ENCODE results near the gene TMEM184A. TPM values are rescaled to one million over a fixed set of nuclear protein-coding genes. Genes with fewer than 3 reads are reported as not detected.

Gene TMEM184A
- total and polyA plus RNA-seq, 8 donors = 1.00 to 9.7 (median 2.4) TPM

DNA sequence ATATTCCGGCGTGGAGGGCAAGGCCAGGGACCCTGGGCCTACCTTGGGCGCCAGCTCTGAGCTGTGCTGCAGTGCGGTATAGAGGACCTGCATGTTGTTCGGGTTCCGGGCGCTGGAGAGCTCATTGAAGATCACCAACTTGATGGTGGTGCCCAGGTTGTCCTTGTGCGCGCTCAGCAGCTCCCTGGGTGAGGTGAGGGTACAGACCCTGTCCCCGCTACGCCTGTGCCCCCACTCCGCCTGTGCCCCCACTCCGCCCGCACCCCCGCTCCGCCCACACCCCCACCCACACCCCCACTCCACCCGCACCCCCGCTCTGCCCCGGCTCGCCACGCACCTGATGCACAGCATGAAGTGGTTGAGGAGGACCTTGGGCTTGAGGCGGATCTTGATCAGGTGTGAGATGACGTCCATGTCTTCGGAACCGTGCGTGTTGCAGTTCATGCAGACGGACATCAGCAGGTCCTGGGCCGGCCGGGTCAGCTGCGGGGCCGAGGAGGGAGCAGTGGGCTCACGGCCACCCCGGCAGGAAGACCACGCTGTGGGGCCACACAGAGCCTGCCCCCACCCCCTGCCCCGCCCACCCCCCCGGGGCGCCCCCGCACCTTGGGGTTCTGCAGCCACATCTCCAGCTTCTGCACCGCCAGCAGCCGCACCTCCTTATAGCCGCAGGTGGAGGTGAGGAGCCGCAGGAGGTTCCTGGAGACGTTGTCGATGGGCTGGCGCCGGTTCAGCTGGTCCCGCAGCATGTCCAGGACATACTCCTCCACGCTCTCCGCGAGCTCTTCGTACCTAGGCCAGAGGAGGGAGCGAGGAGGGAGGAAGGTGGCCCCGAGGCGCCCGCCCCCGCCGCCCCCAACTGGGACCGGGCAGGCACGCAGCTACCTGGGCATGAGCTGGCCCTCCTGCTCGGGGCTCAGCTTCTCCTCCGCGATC is 57.4 kb downstream of the TMEM184A start:
- H3K36me3 ChIP-seq = peaks cover 0 to 94% of the 10 kb centered on the region in 2 donors

GRCh38 chr7:1497293-1497927 is 58.6 kb downstream of the TMEM184A start:
- ATAC-seq = no peak
- Histone ChIP-seq H3K9me3 (no peaks in the 10 kb centered on the region), H3K4me3 (no peak overlapping the region), H3K27ac (no peak overlapping the region), H3K27me3 (no peaks in the 10 kb centered on the region), H3K36me3 (peaks cover 0 to 100% of the 10 kb centered on the region in 2 donors), H3K4me1 (peaks cover 0 to 6% of the 10 kb centered on the region in 2 donors)
- no peak for TF ChIP-seq CTCF (IDR thresholded peaks at IDR 0.05)
- DNase-seq = no peak
- intact Hi-C loops (cut with DNase I) = no loop called here

More for the DNA sequence above, 57.4 kb downstream of the TMEM184A start:
- no peak overlapping the region for H3K4me3 ChIP-seq
- H3K4me1 ChIP-seq = peaks cover 8 to 18% of the 10 kb centered on the region in 2 donors
- no peaks in the 10 kb centered on the region for H3K27me3 ChIP-seq
- no peak overlapping the region for H3K27ac ChIP-seq
- intact Hi-C loops (cut with DNase I) = no loop called here
- no peak for DNase-seq
- no peaks in the 10 kb centered on the region for H3K9me3 ChIP-seq
- no peak for TF ChIP-seq CTCF (IDR thresholded peaks at IDR 0.05)
- no peak for ATAC-seq

DNA sequence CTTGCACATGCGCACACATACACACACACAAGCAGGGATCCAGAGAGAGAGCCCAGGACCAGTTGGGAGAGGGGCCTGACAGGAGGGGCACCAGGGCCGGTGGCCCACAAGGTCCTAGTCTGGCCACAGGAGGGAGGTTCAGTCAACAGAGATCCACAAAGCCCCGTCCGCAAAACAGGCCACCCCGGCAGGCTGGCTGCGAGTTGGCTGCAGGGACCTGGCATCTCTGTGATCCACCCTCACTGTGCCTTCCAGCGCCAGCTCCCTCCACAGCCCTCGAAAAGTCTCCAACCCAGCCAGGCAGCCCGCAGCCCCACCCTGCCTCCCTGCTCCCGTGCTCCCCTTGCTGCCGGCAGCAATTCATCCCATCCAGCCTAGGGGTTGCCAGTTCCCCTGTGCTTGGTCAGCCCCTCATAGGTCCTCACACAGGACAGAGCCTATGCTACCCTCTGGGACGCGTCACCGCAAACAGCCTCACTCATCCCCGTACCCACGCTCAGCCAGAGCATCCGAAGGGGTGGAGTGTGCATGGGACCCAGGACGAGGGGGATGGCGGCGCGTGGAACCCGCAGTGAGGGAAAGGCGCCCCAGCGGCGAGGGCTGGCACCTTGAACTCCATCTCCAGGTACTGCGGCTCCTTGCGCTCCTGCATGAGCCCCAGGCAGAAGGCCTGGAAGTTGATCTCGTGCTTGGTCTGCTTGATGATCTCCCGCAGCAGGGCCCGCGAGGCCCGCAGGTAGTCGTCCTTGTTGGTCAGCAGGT is 59.3 kb downstream of the TMEM184A start:
- no peak for ATAC-seq
- no peak for DNase-seq
- Histone ChIP-seq H3K36me3 (peaks cover 0 to 100% of the 10 kb centered on the region in 2 donors), H3K9me3 (no peaks in the 10 kb centered on the region), H3K4me3 (no peak overlapping the region), H3K4me1 (no peaks in the 10 kb centered on the region), H3K27ac (no peak overlapping the region), H3K27me3 (no peaks in the 10 kb centered on the region)
- no peak for TF ChIP-seq CTCF (IDR thresholded peaks at IDR 0.05)
- intact Hi-C loops (cut with DNase I) = no loop called here

DNA sequence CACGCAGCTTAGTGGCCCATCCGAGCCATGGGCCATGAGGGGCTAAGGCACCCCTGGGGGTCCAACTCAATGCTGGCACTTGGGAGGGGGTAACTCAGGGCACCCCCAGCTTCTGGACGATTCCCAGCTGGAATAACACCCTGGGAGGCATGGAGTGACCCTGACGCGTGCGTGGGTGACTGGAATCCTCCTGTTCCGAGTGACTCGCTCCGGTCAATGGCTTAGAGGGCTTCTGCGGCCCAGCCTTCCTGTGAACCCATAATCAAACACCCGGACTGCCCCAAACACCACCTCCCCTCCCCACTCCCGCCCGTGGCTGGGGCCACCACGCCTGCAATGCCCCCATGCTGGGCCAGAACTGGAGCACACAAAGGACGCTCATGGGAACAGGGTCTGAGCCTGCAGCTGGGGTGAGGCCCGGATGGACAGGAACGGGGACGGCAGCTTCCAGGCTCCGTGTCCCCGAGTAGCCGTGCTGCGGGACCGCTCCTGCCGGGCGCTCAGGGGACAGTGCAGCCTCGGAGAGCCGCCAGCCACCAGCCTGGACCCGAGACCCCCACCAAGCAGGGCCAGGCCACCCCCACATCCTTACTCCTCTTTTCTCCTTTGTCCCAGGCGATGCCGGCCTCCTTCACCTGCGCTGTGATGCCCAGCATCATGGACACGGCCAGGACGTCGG is 60.3 kb downstream of the TMEM184A start:
- peaks cover 0 to 100% of the 10 kb centered on the region in 2 donors for H3K36me3 ChIP-seq
- no peaks in the 10 kb centered on the region for H3K9me3 ChIP-seq
- intact Hi-C loops (cut with DNase I) = no loop called here
- TF ChIP-seq CTCF (IDR thresholded peaks at IDR 0.05) = no peak
- no peaks in the 10 kb centered on the region for H3K27me3 ChIP-seq
- no peak for ATAC-seq
- H3K4me1 ChIP-seq = no peaks in the 10 kb centered on the region
- DNase-seq = no peak
- H3K4me3 ChIP-seq = no peak overlapping the region
- H3K27ac ChIP-seq = no peak overlapping the region
